Esophagus squamous epithelium (tissue), 4 donors: ENCODE data around the gene NELL1.

Source experiments
- CTCF ChIP-seq, 6 experiments: fragments of 450-650 bp in 4 of 6; fragments of 200-600 bp in 2 of 6; sonication (generic) in 2 of 6; IDR thresholded peaks; one replicate each; pipeline ENCODE4 v1.5.1; 2016 to 2019; ENCODE audit warnings: antibody characterized with exemption in 6 of 6, mild to moderate bottlenecking in 4 of 6, moderate library complexity in 4 of 6
- POLR2A ChIP-seq, 4 donors: fragments of 450-650 bp; IDR thresholded peaks; one replicate each; pipeline ENCODE4 v1.6.1; 2017; ENCODE audit warnings: antibody characterized with exemption in 4 of 4, mild to moderate bottlenecking in 4 of 4, moderate library complexity in 3 of 4

GRCh38 chr11:21353425-21353824 is 684.0 kb downstream of the NELL1 start:
- TF ChIP-seq CTCF (IDR thresholded peaks at IDR 0.05), result no peak
- no peak for TF ChIP-seq POLR2A (IDR thresholded peaks at IDR 0.05)
